ENCODE data around the gene PTPN12.
A peak's percentile ranks its signal among the peaks of the same experiment; 100 is the strongest.
"Not testable (repeated sequence)": the region's sequence is repeated elsewhere in the genome, so short reads cannot be mapped to it uniquely, and the experiment has no call there.

PTPN12 gene

DNA sequence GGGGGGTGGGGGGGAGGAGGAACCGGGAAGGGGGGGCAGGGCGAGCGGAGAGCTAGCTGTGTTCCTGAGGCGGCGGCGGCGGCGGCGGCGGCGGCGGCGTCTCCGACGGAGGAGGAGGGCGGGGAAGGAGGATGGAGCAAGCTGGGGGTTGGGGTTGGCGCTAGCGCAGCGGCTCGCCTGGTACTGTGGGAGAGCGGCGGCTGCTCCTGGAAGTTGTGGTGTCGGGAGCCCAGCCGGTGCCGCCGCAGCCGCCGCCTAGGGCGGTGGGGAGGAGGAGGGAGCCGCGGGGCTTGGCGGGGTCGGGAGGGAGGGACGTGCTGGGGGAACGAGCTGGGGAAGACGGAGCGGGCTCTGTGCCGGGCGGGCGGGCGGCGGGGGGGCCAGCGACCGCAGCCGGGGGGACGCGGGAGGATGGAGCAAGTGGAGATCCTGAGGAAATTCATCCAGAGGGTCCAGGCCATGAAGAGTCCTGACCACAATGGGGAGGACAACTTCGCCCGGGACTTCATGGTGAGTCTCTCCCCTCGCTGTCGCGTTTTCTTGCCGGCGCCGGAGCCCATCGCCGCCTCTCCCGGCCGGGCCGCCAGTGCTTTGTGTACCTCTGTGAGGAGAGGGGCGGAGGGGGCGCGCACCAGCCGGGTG, at the start of gene PTPN12:
Gene PTPN12, plus strand, starts transcription at position 160 of the 642 bp plus-strand sequence. Its CDS starts 252 bp downstream, at position 412.
- DNase-seq (ENCODE audit: low read depth in 3 of 3, low spot score in 1 of 3) = peak in 2 of 3 donors; percentile 4 to 26

DNA sequence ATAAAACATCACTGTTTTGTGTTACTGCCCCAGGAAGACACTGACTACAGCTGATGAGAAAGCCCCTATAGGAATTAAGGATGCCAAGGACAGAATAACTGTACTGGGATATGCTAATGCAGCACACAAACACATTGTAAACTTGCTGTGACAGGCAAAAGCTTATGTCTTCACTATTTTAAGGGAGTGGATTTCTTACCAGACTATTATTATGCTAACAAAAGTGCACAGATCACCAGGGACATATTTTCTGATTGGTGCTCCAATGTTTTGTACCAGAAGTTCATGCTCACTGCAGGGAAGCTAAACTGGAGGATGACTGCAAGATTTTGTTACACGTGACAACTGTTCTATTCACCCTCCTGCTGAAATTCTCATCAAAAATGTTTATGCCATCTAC, 48.1 kb upstream of the PTPN12 start:
- DNase-seq (ENCODE audit: low read depth in 3 of 3, low spot score in 1 of 3) = no peak

DNA sequence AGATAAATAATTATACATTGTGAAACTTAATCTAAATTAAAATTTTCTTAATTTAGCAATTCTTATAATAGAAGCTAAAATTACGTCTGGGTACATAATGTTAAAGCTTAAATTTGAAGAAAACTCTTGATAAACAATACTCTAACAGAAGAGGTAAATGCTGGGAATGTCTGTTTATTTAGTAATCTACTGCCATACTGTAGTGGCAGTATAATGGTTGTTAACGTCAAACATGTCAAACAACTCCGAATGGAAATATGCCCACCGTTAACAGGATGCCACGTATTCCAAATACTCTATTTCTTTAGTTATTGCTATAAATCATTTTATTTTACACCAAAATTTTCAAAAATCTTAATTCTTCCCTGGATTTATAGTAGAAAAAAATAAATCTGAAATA, 40.0 kb upstream of the PTPN12 start:
- no peak for DNase-seq (ENCODE audit: low read depth in 3 of 3, low spot score in 1 of 3)

DNA sequence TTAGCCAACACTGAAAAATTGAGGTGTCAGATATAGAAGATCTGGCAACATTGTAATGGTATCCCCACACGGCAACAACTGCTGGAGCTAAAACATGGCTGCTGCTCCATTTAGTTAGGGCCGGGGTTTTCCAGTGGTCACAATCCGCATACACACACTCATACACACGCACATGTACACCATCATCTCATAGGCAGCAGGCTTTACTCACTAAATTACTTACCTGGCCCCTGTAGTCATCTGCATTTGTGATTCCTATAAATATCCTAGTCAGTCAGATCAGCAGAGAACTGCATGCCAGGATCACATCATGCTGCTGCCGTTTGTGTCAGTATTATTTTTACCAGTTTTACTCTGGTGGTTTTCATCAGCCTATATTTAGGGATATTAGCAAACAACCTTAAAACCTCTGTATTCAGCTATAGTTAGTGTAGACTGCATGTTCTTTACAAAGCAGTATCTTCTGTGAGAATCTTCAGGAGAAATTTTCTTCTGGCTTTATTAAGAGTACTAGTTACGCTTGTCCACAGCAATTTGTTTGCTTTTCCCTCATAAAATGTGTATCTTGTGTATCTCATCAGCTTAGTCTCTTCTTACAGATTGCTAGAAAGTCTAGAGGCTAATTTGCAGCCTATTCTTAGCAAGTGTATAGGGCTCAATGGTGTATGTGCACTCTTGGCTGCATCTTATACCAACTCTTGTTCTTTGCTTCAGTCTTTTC, 38.3 kb upstream of the PTPN12 start:
- no peak for DNase-seq (ENCODE audit: low read depth in 3 of 3, low spot score in 1 of 3)

DNA sequence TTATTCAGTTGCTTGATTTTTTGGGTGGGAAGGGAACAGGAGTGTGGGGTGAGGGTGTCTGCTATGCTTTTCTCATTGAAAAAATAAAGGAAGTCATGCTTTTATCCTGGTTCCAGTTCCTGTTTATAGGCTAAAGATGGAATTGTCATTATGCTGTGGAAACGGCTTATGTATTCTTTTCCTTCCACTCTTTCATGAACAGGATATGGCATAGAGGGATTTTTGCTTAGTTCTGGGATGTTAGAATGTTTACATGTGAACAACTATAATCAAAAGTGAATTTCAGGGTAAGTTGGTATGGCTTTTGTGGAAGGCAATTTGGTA, 35.9 kb upstream of the PTPN12 start:
- DNase-seq (ENCODE audit: low read depth in 3 of 3, low spot score in 1 of 3) = no peak

DNA sequence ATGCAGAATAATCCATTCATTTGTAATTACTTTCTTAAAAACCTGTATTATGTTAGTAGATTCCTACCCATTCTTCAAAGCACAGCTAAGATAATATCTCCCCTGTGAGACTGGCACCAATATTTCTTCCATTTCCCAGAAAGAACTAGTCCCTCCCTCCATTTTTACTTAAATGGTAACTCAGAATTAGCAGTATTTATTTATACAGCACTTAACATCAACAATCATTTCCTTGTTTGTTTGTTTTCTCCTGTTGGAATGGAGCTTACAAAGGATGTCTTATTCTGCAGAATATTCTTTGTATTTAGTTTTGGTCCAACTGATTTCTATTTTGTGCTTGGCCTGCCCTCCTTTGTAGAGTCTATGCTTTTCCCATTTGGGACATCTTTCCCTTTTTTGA, 32.1 kb upstream of the PTPN12 start:
- no peak for DNase-seq (ENCODE audit: low read depth in 3 of 3, low spot score in 1 of 3)

DNA sequence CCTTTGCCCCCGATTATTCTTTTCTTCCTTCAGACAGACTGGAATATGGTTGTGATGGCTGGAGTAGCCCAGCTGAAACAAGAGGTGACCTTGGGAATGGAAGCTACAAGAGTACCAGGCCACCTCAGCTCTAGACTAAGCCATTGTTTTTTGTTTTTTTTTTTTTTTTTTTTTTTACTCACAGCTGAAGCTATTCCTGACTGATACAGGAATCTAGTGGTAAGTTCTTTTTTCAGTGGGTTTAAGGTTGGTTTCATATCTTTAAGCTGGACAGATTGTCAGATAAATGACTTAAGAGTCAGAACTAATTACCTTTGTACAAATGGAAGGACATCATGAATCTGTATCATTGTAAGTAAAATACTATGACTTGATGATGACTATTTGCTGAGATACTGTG, 30.2 kb upstream of the PTPN12 start:
- DNase-seq (ENCODE audit: low read depth in 3 of 3, low spot score in 1 of 3) = no peak

DNA sequence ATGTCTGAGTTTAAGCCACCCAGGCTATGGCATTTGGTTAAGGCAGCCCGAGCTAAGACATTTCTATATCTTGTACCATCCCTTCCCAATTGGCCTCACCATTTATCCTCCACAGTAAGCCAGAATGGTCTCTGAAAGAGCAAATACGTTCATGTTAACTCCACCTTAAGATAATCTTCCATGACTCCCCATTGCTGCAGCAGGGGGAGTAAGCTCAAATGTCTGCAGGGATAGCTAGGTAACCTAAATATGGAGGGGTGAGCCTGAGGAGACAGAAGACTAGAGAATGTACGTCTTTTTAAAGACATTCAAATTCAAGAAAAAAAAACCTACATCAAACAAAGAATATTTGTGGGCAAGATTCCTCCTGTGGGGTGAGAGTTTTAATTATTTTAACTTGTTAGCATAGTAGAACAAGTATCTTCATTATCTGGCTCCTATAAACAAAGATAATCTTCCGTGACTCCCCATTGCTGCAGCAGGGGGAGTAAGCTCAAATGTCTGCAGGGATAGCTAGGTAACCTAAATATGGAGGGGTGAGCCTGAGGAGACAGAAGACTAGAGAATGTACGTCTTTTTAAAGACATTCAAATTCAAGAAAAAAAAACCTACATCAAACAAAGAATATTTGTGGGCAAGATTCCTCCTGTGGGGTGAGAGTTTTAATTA, 24.0 kb upstream of the PTPN12 start:
- DNase-seq (ENCODE audit: low read depth in 3 of 3, low spot score in 1 of 3) = not testable (repeated sequence)

DNA sequence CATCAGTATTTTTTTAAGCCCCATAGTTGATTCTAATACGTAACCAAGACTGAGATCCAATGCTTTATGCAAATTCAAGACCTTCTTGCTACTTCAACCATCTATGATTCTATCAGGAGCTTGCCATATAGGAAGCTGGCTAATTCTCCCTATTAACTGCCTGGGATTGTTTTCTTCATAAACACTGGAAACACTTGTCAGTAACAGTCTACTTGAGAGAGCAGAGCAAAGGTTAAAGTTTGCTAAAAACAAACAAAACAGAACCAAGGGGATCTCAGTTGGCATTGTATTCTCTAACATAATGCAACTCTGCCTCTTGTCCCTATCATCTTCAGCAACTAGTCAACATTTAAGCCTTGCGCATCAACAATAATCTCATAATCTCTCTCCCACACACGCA, 21.0 kb upstream of the PTPN12 start:
- DNase-seq (ENCODE audit: low read depth in 3 of 3, low spot score in 1 of 3) = no peak

DNA sequence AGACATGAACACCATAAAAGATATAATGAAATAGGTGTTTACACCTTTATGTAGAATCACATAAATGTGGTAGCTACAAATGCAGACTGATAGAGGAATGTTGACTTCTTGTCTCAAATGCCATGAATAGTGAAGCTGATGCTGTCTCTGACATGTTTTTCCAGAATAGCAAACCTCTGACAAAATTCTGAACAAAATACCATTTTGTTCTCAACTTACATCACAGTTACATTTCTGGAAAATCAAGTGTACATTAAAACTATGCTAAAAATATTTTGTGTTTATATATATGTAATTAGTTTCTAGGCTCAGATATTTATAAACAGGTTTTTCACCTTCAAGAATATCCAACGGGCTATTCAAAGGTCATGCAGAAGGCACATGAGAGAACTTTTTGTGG, 16.8 kb upstream of the PTPN12 start:
- DNase-seq (ENCODE audit: low read depth in 3 of 3, low spot score in 1 of 3) = no peak

DNA sequence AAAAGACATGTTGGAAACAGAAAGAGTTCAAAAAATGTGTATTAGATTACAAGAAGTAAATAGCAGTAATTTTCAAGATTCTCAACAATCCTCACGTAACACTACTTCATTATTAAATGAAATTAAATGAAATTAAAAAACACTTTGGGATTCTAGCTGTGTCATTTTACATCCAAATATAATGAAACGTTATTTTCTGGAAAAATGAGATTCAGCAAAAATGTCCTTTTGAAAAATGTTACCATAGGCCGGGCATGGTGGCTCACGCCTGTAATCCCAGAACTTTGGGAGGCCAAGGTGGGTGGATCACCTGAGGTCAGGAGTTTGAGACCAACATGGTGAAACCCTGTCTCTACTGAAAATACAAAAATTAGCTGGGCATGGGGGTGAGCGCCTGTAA, 15.6 kb upstream of the PTPN12 start:
- not testable (repeated sequence) for DNase-seq (ENCODE audit: low read depth in 3 of 3, low spot score in 1 of 3)

DNA sequence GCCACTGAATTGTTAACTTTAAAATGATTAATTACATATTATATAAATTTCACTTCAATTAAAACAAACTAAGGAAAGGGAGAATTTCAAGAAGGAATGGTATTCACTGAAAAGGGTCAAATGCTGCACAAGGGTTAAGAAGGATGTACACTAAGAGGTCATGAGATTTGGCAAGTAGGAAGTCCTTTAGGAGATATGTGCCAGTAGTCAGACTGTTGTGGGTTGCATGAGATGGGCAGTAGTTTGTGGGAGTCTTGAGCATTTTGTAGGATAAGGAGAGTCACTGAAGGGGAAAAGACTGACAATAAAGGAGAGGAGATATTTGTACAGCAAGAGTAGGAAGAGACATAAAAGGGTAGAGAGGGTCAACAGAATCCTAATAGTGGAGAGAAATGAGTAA, 12.4 kb upstream of the PTPN12 start:
- no peak for DNase-seq (ENCODE audit: low read depth in 3 of 3, low spot score in 1 of 3)

DNA sequence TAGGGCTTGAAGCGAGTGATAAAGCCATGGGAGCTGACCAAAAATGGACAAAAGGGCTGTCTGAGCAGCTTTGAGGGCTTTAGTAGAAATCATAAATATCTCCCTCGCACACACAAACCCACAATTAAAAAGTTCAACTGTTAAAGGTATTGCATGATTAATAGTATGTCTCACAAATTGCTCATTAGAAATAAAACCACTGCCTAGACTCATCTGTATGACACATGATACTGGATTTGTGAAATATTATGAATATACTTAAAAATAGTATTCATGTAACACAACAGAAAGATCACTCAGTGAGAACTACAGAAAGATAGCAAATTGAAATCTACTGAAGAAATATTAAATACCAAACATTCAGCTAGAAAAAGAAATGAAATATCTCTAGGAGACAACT, 11.9 kb upstream of the PTPN12 start:
- DNase-seq (ENCODE audit: low read depth in 3 of 3, low spot score in 1 of 3) = no peak

DNA sequence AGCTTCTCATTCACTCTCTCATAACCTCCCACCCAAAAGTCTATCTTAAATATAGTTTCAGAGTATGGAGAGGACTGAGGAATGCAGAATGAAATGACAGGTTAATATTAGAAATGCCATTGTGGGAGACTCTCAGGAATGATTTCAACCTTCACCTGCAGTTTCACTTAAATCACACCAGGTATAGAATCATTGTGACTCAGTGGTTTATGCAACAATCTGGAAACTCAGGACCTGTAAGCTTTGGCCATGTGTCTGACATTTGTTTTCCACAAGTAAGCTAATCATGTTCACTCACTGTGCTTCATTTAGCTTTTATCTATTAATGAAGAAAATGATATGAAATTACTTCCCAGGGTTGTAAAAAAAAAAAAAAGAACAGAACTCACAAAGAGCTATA, 8.7 kb upstream of the PTPN12 start:
- no peak for DNase-seq (ENCODE audit: low read depth in 3 of 3, low spot score in 1 of 3)

DNA sequence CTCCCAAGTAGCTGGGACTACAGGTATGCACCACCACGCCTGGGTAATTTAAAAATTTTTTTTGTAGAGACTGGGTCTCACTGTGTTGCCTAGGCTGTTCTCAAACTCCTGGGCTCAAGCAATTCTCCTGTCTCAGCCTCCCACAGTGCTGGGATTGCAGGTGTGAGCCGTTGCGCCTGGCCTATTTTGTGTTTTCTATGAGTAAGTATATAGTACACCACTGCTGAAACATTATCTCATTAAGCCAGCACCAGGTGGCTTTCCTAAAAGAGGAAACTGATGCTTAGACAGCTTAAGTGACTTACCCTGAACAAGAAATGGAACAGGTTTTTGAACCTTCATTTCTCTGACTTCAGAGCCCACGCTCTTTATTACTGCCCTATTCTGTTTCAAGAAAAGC, 7.8 kb upstream of the PTPN12 start:
- DNase-seq (ENCODE audit: low read depth in 3 of 3, low spot score in 1 of 3) = no peak

DNA sequence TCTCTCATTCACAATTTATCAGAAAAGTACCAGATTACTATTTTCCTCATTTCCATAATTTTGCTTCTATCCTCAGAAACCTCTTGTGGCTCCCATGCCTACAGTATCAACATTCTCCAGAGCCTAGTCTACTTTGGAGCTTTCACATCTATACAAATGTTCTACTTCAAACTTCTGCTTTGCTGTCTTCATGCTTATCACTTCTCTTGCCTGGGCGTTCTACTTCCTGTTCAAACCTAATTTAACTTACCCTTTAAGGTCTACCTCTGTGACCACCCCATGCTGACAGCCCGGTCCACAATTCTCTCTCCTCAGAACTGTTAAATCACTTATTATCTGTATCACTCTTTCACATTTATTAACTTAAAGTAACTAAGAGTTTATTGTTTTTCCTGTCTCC, 6.1 kb upstream of the PTPN12 start:
- no peak for DNase-seq (ENCODE audit: low read depth in 3 of 3, low spot score in 1 of 3)

DNA sequence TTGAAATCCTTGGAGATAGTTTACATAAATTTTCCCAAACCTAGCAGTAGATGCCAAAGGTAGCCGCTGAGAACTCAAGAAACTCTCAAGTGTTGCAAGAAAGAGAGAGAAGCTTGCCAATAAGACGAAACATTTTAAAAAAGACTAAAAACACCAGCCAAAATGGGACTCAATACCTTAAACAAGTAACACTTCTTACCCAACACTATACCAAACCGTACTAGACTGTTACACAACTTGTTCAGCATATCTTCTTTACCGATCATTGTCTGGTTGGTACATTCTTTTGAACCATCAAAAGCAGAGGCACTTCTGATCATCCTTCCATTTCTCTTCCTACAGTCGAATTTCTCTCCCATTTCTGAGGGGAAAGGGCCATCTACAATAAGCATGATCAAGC, 4.8 kb upstream of the PTPN12 start:
- DNase-seq (ENCODE audit: low read depth in 3 of 3, low spot score in 1 of 3) = no peak

DNA sequence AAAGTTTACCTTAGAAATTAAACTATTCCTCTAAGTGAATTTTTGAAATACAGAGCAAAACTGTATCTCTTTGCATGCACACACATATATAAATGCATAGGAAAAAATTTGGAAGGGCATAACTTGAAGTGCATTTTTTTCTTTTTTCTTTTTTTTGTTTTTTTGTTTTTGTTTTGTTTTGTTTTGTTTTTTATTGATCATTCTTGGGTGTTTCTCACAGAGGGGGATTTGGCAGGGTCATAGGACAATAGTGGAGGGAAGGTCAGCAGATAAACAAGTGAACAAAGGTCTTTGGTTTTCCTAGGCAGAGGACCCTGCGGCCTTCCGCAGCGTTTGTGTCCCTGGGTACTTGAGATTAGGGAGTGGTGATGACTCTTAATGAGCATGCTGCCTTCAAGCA, 4.4 kb upstream of the PTPN12 start:
- not testable (repeated sequence) for DNase-seq (ENCODE audit: low read depth in 3 of 3, low spot score in 1 of 3)

DNA sequence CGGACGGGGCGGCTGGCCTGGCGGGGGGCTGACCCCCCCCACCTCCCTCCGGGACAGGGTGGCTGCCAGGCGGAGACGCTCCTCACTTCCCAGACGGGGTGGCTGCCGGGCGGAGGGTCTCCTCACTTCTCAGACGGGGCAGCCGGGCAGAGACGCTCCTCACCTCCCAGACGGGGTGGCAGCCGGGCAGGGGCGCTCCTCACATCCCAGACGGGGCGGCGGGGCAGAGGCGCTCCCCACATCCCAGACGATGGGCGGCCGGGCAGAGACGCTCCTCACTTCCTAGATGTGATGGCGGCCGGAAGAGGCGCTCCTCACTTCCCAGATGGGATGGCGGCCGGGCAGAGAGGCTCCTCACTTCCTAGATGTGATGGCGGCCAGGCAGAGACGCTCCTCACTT, 3.0 kb upstream of the PTPN12 start:
- DNase-seq (ENCODE audit: low read depth in 3 of 3, low spot score in 1 of 3) = not testable (repeated sequence)

DNA sequence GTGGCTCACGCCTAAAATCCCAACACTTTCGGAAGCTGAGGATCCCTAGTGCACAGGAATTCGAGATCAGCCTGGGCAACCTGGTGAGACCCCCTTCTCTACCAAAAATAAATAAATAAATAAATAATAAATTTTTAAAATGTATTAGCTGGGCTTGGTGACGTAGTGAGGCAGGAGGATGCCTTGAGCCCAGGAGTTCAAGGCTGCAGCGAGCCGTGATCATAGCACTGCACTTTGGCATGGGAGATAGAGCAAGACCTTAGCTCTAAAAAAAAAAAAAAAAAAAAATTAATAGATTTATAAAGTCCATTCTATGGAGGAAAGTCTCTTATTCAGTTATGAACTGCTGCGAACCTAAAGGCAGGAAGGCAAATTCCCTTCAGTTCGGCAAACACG, 1.1 kb upstream of the PTPN12 start:
- DNase-seq (ENCODE audit: low read depth in 3 of 3, low spot score in 1 of 3) = no peak

DNA sequence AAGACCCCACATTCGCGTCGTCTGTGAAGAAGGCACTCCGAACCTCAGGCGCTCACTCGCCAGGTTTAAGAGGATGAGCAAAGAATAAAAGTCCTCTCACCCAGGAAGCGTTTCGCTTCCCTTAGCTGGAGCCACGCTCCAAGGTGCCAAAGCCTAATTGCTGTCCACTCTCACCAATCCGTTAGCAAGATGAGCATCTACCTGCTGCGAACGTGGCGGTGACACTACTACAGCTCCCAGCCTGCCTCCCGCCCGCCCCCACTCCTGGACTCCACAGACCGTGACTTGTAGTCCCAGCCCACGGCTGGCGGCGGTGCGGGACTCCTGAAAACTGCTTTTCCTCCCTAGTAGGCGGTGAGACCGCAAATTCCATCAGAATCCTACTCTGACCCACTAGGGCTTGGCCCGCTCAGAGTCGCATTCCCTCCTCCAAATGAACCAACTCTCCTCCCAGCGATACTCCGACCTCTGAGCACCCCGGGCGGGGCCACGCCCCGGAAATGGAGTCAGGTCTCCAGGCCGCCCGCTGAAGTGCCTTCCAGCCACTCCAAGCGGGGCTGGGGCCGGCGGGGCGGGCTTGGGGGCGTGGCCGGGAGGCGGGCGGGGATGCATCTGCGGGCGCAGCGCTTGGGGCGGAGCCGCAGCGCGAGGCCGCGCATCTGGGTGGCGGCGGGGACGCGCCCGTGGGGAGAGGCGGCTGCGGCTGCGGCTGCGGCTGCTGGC, 521 bp upstream of the PTPN12 start:
- DNase-seq (ENCODE audit: low read depth in 3 of 3, low spot score in 1 of 3) = peak; percentile 91 to 99 (median 94)

DNA sequence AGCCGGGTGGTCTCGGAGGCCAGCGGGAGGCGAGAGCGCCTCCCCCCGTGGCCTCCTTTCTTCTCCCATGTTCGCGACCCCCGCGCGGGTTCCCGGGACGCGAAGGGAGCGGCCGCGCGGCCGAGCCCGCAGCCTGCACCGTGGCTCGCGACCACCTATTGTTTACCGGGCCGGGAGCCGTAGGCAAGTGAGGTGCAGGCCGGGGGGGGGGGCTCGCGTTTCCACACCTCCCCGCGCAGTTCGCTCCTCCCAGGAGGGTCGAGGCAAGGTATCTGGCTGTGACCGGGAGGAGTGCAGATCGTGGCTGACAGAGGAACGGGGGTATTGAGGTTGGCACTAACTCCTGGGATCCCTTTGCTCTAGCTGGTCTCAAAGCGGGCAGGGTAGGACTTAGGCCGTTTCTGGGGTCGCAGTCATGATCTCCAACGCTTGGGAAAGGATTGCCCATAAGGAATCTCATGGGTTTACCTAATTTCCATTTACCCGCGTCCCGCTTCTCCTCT, 734 bp downstream of the PTPN12 start:
- DNase-seq (ENCODE audit: low read depth in 3 of 3, low spot score in 1 of 3) = peak in 1 of 3 donors; percentile 20
